ENCODE data around the gene PRSS57. TPM values are rescaled to one million over a fixed set of nuclear protein-coding genes. Genes with fewer than 3 reads are reported as not detected.
A peak's percentile ranks its signal among the peaks of the same experiment; 100 is the strongest.

Gene PRSS57
- total and polyA plus RNA-seq, 2 of the 13 experiments (the other 11 are each of a cell fraction or from before 2014, with no cell fraction given), result 0.12 TPM; not detected in 1

- TF ChIP-seq ZNF280D (CRISPR knock-in tag; IDR thresholded peaks at IDR 0.05), result no peak
- no peak for TF ChIP-seq SMC3 (IDR thresholded peaks at IDR 0.05; ENCODE audit: low read length)
- no peak for TF ChIP-seq ASH2L (IDR thresholded peaks at IDR 0.05; ENCODE audit: insufficient read length, low read depth, low read length)
Measured at GRCh38 chr19:709965-710571, 14.8 kb upstream of the PRSS57 start (continued).

DNA sequence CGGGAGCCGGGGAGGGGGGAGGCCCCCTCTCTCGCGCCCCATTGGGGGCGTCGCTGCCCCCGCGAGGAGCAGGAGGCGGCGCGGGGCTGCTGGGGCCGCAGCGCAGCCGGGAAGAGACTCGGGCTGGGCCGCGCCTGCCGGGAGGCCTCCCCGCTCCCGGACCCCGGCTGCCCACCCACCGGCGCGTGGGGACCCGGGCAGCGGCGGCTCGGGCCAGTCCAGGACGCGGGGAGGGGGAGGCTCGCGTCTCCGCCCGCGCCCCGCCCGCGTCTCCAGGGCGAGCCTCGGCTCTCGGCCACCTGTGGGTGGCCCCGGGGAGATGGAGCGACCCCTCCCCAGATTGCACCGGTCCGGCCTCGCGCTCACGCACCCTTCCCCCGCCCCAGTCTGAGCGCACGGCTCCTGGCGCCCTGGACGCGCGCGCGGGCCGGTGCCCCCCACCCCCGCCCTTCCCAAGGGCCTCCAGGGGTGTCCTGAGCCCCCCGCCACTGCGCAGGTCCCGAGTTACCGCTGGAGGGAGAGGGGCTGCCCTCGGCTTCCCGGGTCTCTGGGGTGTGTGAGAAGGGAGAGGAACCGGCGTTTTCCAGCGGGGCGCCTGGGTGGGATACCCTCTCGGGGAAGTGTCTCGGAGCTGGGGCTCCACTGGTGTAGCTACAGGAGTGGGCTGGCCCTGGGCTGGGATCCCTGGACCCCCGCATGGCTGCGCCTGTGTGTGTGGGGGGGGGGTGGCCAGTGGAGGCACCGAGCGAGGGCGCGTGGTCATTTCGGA, 14.1 kb upstream of the PRSS57 start:
- no peak for ATAC-seq
- WGBS (ENCODE audit: low lambda C conversion rate), result 15% methylated on average over 7 of the region's 78 CpGs
- POLR2A ChIA-PET, result interaction anchor here (1.2 to 2.5 kb wide), 6 partner anchors 9 to 43 kb away, joined by 3 to 27 read pairs (median 9); partner anchors contain the start of gene FSTL3
- TF ChIP-seq ZFP91 (CRISPR knock-in tag; IDR thresholded peaks at IDR 0.05; ENCODE audit: borderline replicate concordance) (0 out of 2 replicates have a peak, but pooled peaks have one; percentile 12), ZBTB7A (CRISPR knock-in tag; IDR thresholded peaks at IDR 0.05) (0 out of 2 replicates have a peak, but pooled peaks have one; percentile 19)
- TF ChIP-seq, protein P1, sequence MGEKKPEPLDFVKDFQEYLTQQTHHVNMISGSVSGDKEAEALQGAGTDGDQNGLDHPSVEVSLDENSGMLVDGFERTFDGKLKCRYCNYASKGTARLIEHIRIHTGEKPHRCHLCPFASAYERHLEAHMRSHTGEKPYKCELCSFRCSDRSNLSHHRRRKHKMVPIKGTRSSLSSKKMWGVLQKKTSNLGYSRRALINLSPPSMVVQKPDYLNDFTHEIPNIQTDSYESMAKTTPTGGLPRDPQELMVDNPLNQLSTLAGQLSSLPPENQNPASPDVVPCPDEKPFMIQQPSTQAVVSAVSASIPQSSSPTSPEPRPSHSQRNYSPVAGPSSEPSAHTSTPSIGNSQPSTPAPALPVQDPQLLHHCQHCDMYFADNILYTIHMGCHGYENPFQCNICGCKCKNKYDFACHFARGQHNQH (CRISPR knock-in tag; IDR thresholded peaks at IDR 0.05), result no peak
- 0 out of 2 replicates have a peak overlapping the region, but pooled peaks have one; percentile 22 for H3K9ac ChIP-seq (ENCODE audit: insufficient read depth, low read depth, low read length)
- H3K79me2 ChIP-seq (ENCODE audit: insufficient read depth, low read length), result no peaks in the 10 kb centered on the region
- no peaks in the 10 kb centered on the region for H3K36me3 ChIP-seq (replicated peaks in 1 of 2; ENCODE audit: control insufficient read depth in 1 of 2, insufficient read depth in 2 of 2, low read length in 2 of 2)
- H3K4me2 ChIP-seq (ENCODE audit: low read depth, low read length), result peak overlapping the region; percentile 53
- H3K27ac ChIP-seq (ENCODE audit: extremely low read length, insufficient read depth, low read length), result no peak overlapping the region
- CTCF ChIA-PET (ENCODE audit: low intra/inter-chr PET ratio, low total read pairs), result interaction anchor here (1.1 kb wide), 1 partner anchor 45 kb away, joined by 3 read pairs; no protein-coding TSS in a partner anchor
- in situ Hi-C loops (cut with HindIII; ENCODE audit: extremely low pct_ligation_motif_present, low pct_unique_long_range_greater_than_20kb) (no loop called here), intact Hi-C loops (cut with micrococcal nuclease; ENCODE audit: unreplicated experiment) (no loop called here)
- no peaks in the 10 kb centered on the region for H3K9me3 ChIP-seq (ENCODE audit: low read length)
- no TSS peak for BruUV-seq (replicated peaks)
- peak overlapping the region; percentile 55 to 72 (median 62); a peak in 4 of 6 replicates for H3K4me3 ChIP-seq (replicated peaks in 1 of 3; ENCODE audit: insufficient read depth in 1 of 3, low read depth in 2 of 3, low read length in 3 of 3)
- DNase-seq (ENCODE audit: low spot score), result no peak
- FAIRE-seq, result no peak
- no peak overlapping the region for H2AFZ ChIP-seq (ENCODE audit: low read length)
- H3K27me3 ChIP-seq (ENCODE audit: control insufficient read depth in 1 of 2, insufficient read depth in 2 of 2, low read length in 2 of 2), result no peaks in the 10 kb centered on the region
- no peaks in the 10 kb centered on the region for H4K20me1 ChIP-seq (ENCODE audit: insufficient read depth, low read length)
- peaks cover 52% of the 10 kb centered on the region for H3K4me1 ChIP-seq (ENCODE audit: insufficient read depth, low read length)

All from HepG2 (cell line).